ENCODE results near the gene KRT74.

The KRT74 gene

DNA sequence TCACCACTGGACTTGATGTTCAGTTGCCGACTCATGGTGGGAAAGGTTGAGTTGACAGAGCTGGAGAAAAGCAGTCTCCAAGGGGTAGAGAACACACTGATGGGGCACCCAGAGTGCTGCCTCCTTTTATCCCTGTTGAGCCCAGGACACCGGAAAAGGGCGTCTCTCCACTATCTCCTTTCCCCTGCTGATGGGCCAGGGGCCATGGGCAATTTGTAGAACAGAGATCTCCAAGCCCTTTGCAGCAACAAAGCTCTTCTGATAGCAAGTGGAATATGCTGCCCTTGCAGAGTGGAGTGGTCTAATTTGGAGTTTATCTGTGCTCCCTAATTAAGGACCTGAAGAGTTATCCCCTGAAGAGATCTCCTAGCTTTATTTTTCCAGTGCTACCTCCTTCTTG, at the start of gene KRT74:
KRT74 (minus strand) TSS at position 101 of the 400 bp plus-strand sequence; CDS start at position 35, 66 bp downstream.
- DNase-seq (ENCODE audit: low read depth in 2 of 2) = no peak

DNA sequence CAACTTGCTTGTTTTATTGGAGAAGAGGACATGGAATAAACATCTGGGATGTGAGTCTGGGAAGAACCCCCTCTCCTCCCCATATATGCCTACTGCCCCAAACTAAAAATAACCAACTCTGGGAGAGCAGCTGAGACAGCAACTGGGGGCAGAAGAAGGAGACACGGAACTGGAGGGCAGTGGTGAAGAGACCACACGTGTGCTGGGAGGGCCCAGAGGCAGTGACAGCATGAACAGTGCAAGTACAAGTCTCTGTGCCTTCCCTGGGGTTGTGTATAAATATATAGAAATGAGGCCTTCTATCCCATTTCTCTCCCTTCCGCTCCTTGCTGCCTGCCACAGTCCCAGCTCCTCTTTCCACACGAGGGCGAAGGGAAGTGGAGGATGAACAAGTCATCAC, 48.7 kb upstream of the KRT74 start:
- DNase-seq (ENCODE audit: low read depth in 2 of 2) = no peak

DNA sequence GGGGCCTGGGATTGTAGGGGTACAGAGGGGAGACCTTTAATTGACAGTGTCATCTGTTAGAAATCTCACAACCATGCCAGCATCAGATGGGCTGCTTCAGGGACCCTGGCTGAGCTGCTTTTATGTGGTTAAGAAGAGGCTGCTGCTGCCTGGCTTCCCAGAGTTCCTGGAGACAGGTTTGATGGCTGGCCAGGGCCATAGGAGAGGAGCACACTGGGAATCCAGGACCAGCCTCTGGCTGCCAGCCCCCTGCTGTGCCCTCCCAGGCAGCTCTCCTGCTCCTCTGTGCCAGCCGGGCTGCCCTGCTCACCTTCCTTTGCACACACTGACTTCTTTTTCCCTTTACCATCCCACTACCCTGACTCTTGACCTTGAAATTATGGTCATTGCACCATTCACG, 45.2 kb upstream of the KRT74 start:
- no peak for DNase-seq (ENCODE audit: low read depth in 2 of 2)

DNA sequence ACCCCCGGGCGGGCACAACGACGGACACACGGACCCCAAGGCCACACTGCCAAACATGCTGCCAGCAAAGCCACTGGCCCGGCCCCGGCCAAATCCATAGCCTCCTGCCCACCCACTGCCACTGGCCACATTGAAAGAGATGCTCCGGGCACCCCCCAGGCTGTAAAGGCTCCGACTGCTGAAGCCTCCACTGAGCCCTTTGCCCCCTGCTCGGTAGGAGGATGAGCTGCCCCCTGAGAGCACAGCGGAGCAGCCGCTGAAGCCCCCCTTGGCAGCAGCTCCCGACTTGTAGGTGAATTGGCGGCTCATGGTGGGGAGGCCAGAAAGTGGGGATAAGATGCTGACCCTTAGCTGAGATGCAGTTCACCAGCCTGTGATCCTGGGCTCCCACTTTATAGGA, 44.6 kb upstream of the KRT74 start, which contains the start of gene KRT73:
KRT73 (minus strand) TSS at position 344 of the 400 bp plus-strand sequence; CDS start at position 309, 35 bp downstream.
- DNase-seq (ENCODE audit: low read depth in 2 of 2) = no peak

DNA sequence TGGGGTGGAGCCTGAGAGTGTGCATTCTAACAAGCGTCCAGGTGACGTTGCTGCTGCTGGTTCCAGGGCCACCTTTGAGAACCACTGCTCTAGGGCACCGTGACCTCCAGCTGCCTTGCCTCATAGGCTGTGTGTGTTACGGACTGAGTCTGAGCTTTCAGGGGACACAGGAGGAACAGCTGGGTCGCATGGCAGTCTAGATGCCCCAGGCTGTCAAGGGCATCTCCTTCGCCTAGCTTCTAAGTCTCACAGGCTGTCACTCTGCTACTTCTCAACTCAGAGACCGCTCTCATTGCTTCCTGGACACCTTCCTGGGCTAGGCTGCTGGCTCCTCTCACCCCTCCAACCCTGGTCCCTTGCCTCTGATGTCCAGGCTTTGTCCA, 43.8 kb upstream of the KRT74 start:
- no peak for DNase-seq (ENCODE audit: low read depth in 2 of 2)

DNA sequence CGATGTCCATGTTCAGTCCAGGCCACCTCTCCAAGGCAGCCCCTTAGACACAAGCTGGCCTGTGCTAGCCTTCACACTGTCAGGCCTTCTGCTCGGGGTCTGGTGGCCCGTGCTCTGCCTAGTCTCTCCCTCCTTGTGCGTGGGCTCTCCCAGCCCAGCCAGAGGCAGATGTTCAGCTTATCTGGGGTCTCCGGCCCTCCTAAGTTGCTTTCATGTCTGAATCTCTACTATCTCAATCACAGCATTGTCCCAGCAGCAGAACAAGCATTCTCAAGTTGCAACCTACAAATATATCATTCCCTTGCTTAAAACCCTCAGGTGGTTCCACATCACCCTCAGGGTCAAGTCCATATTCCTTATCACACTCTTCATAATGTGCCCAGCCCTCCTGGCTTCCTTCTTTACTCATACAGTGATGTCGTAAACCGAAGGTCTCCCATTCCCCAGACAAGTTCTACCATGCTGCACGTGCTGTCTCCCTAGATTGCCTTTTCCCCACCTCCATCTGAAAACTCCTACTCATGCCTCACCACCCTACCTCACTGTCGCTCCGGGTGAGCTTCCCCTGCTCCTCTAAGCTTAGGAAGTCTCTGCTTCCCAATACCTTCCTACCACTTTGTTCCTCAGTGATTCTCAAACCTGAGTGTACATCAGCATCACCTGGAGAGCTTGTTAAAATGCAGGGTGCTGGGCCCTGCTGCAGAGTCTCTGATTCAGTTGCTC, 43.2 kb upstream of the KRT74 start:
- no peak for DNase-seq (ENCODE audit: low read depth in 2 of 2)

DNA sequence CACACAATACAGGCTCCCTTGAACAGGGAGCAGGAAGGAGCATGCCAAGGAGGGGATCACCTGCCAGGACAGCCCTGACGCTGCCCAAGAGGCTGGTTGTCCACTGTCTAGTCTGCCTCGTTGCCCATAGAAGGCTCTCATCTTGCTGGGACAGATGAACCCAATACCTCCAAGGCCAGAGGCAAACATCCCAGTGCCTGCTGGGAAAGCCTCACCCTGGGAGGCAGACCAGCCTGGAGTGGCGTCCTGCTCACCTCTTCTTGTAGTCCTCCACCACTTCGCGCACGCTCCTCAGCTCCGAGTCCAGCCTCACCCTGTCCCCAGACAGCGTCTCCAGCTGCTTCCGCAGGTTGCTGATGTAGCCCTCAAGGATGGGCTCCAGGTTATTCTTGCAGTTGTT, 42.3 kb upstream of the KRT74 start:
- DNase-seq (ENCODE audit: low read depth in 2 of 2) = no peak

DNA sequence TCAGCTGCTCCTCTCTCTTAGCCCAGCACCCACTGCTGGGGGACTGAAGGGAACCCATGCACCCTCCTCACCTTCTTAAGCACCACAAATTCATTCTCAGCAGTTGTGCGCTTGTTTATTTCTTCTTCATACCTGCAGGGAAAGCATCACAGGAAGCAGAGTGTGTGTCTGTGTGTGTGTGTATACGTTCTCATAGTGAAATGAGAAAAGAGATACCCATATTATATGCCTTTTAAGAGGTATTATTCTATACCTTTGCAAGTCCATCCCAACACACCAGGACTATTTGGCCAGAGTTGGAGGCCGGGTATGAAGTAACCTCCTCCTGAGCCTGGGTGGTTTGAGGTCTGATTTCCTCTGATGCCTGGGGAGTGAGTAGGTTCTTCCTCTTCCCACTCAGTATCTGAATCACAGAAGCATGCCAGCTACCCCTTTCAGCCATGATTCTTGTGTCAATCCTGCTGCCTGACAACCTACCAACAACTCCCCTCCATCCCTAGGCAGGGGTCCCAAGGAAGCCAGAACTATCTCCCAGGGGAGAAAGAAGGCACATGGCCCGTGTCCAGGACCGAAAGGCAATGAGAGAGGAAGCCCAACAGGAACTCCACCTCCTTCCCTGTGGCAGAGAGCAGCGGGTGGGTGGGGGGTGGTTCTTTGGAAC, 41.7 kb upstream of the KRT74 start:
- no peak for DNase-seq (ENCODE audit: low read depth in 2 of 2)

DNA sequence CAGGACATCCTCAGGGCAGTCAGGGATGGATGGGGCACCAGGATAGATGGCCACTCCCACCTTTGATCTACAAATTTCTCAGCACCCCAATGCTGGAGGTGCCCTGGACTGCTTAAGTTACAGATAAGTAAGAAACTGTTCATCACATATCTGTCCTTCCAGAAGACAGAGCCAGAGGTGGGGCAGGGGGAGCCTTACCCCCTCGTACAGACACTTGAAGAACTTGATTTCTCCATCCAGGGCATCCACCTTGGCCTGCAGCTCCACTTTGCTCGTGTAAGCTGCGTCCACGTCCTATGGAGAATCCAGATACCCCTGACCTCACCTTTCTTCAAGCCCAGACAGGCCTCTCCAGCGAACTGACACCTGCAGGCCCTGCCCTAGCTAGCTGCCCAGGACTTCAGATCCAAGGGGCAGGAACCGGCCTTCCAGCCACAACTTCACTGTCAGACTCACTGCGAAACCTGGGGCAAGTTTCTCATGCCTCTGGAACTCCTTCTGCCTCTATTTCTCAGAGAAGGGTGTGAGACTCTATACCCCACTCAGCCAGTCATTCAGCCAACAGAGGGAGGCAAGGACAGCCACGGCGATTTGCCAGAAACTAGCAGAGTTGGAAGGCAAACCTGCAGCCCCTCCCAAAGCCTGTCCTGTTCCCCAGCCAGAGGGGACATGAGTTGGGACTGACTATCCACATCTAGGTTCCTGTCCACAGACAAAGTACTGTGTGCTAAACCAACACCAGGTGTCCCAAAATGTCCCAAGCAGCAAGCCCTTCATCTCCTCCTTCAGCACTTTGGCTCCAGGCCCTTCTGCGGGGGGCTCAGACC, 41.0 kb upstream of the KRT74 start:
- DNase-seq (ENCODE audit: low read depth in 2 of 2) = no peak

DNA sequence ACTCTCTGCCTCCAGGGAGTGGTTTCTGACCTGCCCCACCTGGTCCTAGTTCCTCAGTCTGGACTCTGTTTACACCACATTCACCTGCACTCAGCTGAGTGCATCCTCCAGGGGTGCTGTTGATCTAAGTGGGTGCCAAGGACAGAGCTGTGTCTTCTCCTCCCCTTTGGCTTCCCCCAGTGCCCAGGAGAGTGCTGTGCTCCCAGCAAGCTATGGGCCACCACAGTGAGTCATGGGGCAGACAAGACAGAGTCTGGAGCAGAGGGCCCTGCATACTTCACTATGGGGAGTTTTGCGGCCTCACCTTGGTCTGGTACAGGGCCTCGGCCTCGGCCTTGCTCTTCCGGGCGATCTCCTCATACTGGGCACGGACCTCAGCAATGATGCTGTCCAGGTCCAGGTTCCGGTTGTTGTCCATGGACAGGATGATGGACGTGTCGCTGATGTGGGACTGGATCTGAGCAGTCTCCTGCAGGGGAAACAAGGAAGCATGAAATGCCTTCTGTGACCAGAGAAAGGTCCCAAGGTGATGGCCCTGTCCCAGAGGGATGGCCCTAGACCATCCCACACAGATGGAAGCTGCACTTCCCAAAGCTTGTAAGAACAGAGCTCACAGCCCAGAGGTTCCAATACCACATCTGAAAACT, 39.9 kb upstream of the KRT74 start:
- DNase-seq (ENCODE audit: low read depth in 2 of 2) = no peak

DNA sequence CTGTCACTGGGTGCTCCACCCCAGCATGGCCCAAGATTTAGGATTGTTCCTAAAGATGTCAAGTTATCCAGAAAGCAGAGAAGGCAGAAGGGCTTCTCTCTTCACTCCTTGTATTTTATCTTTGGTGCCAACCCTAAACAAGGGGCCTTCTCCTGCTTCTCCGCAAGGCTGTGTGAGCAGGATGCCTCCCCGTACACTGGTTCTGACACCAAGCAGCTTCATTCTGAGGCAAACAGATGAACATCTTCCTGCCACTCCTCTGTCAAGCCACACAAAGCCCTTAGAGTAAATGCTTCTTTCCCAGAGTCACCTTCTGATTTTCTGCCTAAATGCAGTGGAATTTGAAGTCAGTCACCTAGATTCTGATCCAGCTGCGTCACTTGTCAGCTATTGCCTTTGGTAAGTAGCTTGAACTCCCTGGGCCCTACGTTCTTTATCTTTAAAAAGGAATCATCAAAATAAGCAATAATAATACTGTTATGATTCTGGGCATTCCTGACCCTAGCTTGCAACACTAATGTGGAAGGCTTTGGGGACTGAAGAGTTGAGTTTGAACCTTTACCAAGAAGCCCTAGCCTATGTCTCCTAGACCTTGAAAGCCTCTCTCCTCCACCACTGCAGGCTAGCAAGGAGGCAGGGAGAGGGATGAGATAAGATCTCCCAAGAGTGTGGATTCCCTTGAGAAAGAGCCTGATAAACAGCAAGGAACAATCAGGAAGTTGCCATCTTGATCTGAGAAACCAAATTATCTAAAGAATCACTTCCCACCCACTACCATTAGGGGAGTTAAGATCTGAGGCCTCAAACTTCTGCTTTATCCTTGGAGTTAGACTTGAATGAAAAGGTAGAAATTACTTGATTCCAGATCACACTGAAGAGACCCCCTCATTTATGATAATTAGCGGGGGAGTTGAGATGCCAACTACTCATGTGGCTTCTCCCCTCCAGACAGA, 39.1 kb upstream of the KRT74 start:
- no peak for DNase-seq (ENCODE audit: low read depth in 2 of 2)

DNA sequence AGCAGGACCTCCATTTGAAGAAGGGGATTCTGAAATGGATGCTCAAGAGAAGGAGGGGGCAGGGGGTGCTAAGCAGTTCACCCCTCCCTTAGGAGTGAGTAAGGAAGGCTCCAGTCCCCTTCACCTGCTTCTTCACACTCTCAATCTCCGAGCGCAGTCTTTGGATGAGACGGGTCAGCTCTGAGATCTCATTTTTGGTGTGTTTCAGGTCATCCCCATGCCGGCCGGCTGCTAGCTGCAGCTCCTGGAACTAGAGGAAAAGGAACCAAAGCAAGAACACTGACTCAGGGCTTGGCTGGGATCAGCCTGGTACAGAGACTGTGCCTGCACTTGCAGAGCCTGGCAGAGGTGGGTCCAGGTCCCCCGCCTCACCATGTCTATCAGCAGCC, 37.4 kb upstream of the KRT74 start:
- no peak for DNase-seq (ENCODE audit: low read depth in 2 of 2)

DNA sequence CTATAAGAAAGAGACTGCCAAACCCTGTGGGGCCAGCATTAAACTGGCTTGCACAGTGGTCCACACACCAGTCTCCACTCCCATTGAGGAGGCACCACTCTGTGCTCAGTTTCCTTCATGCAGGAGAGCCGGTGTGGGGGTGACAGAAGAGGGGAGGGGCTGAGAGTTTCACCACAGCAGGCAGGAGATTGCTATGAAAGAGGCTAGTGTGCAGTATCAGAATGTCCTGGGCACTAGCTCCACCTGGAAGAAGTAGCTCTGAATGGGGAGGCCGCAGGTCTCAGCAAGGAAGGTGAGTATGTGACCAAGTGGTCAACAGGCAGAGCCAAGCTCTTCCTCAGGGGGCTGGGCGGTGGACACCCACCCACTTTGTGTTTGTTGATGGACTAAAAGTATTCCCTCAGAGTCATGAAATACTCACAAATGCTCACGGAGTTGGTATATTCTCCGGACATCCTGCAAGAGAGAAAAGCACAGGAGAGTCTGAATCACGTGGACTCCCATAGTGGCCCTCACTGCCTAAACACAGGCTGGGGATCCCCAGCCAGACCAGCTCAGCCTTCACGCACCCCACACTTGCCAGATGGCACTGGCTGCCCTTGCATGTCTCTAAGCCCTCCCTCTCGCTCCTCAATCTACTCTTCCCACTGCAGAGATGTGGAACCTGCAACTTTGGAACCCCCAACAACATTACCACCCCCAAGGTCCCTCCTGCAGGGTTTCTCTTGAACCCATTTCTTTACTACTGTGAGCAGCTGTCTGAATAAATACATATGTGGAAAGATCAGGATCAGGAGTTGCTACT, 35.4 kb upstream of the KRT74 start:
- DNase-seq (ENCODE audit: low read depth in 2 of 2) = no peak

DNA sequence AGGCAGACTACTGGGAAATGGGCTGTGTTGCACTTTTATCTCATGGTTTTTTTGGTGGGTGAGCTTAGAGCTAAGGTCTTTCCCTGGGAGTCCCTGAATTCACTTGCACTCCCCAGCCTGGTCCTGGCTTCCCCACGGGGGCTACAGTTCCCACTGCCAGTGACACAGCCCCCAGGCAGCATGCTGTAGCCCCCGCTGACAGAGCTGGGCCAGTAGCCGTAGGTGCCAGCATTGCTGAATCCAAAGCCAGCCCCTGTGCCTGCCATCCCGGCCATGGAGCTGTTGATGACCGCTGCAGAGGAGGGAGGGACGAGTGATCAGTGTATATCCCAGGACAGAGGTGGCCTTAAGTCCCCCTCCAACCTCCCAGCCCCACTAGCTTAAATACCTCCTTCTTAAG, 34.5 kb upstream of the KRT74 start:
- DNase-seq (ENCODE audit: low read depth in 2 of 2) = no peak

DNA sequence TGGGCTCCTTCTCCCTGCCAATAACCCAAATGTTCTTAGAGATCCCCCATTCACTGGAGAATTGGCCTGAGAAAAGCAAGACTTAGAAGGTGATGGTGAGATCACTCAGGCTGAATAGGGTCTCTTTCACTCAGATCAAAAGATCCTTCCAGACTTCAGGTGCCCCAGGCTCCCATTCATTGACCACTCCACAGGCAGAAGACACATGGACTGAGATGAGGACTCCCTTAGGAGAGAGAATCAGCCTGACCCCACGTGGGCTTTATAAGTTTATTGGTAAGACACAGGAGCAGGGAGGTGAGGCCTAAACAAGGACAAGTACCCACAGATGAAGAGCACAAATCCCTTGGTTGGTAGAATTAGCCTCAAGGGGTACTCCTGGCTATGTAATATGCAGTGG, 33.7 kb upstream of the KRT74 start:
- DNase-seq (ENCODE audit: low read depth in 2 of 2) = no peak

DNA sequence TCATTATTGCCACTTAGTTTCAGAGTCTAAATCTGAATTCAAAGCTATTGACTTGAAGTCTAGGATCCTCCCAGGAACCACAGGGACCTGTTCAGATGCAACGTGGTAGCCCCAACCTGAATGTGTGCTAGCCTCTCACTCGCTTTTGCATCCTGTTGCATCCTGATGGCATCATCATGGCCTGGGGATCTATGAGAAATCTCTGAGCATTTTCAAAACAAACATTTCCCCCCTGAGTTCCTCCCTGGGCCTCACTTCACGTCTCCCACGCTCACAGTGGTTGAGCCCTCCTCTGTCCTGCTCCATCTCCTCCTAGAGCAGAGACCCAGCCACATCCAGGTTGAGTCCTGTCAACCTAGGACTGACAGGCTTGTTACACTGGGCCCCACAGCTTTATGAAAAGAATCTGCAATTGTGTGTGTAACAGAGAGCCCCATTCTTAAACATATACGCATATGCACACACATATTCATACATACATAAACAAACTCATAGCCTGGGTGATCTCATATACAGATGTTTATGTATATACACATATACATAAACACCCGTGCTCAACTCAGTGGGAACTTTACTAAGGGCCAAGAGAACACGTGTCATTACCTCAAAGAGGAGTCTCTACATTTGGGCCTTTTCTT, 33.1 kb upstream of the KRT74 start:
- no peak for DNase-seq (ENCODE audit: low read depth in 2 of 2)

DNA sequence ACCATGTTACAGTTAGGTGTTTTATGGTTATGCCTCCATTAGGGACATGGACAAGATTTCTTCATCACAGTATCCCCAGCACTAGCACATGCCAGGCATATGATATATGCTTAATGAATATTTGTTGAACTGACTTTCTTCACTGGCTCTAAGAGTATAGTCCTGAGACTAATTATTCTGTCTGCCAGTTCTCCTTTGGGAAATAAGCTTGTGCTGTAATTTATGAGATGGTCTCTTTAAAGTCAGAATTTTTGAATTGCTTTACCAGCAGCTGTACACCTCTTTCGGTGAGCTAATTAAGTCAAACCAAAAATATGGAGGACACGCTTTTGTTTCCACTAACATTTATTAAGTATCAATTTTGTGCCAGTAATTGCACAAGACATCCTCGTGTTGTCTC, 32.5 kb upstream of the KRT74 start:
- DNase-seq (ENCODE audit: low read depth in 2 of 2) = no peak

DNA sequence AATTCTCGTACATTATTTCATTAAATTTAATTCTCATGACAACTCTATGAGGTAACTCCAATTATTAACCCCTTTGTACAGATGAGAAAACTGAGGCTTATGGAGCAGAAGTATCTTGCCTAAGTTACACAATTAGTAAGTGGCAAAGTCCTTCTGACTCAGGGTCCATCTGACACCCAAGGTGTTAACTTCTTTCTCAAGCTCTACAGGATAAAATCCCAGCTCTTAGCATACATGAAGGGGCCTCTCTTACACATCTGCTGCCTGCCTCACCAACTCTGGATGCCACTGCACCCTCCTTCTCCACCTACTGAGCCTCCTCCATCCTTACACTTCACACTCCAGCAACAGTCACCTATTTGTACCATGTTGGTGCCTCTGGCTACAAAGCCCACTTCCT, 31.9 kb upstream of the KRT74 start:
- DNase-seq (ENCODE audit: low read depth in 2 of 2) = no peak

DNA sequence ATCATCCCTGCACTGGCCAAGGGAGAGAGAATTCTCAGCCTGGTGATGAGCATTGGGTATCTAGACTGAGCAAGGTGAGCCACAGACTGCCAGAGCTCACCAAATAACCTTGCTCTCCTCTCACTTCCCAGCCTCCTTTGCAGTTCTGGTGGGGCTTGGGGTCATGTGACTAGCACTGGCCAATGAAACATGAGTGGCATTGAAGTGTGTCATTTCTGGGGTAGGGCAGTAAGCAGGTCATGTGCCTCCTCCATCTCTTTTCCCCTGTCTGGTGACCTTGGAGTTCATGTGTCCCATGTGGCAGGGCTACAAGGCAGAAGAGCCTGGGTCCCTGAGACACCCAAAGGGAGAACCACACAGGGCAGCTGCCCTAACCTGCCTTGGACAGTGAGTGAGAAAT, 31.2 kb upstream of the KRT74 start:
- DNase-seq (ENCODE audit: low read depth in 2 of 2) = no peak

DNA sequence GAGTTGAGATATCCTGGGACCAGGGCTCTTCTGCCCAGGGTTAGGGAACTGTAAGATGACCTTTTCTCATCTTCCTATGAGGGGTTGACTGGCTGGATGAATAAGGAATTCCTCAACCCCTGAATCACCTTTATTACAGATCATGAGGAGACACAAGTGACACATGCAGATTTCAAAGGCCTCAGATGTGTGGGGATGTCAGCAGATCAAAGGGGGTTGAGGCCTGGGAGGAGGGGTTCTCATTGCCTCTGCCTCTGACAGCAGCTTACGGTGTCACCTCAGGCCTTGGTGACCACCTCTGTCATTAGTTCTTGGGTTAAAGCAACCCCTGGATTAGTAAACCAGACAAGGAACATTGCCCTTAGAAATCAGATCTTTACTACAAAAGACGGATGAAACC, 29.7 kb upstream of the KRT74 start:
- no peak for DNase-seq (ENCODE audit: low read depth in 2 of 2)

All from stimulated activated CD8-positive, alpha-beta memory T cell treated with anti-CD3 and anti-CD28 coated beads, Interleukin-2, amount 100 ng/mL, for 1 hour (primary cell).